SK-N-SH (cell line): ENCODE results near the gene DGKK.

ENCODE experiments used
- EP300 ChIP-seq, 2 experiments: IDR thresholded peaks; 2 replicates each; pipeline versions ENCODE4 v1.4.0 to v1.6.1; 2012; ENCODE audit warnings: borderline replicate concordance in 1 of 2, low read depth in 1 of 2, low read length in 1 of 2
- GABPA ChIP-seq: IDR thresholded peaks from 2 replicates; pipeline ENCODE4 v1.4.0; 2012; ENCODE audit warnings: low read depth, mild to moderate bottlenecking

- no peak for TF ChIP-seq EP300 (IDR thresholded peaks at IDR 0.05; ENCODE audit: borderline replicate concordance in 1 of 2, low read depth in 1 of 2, low read length in 1 of 2)
- no peak for TF ChIP-seq GABPA
Observed at GRCh38 chrX:50375481-50376267, 95.0 kb downstream of the DGKK start.
